ENCODE measurements around the gene OTP. TPM values are rescaled to one million over a fixed set of nuclear protein-coding genes. Genes with fewer than 3 reads are reported as not detected.

OTP gene
- 0.05 TPM for total RNA-seq
- polyA plus RNA-seq, result 0.18 TPM
- long read RNA-seq, donor 1, result 0 reads
- long read RNA-seq, donor 2, result 0 reads
- long read RNA-seq, donor 3, result 0 reads
- long read RNA-seq, donor 4, result 0 reads
- long read RNA-seq, donor 5, result 0 reads
- long read RNA-seq, donor 6, result 0 reads
- long read RNA-seq, donor 7, result 0 reads
- long read RNA-seq, donor 8, result 0 reads
- long read RNA-seq, donor 9, result 0 reads
- long read RNA-seq, donor 10, result 0 reads

DNA sequence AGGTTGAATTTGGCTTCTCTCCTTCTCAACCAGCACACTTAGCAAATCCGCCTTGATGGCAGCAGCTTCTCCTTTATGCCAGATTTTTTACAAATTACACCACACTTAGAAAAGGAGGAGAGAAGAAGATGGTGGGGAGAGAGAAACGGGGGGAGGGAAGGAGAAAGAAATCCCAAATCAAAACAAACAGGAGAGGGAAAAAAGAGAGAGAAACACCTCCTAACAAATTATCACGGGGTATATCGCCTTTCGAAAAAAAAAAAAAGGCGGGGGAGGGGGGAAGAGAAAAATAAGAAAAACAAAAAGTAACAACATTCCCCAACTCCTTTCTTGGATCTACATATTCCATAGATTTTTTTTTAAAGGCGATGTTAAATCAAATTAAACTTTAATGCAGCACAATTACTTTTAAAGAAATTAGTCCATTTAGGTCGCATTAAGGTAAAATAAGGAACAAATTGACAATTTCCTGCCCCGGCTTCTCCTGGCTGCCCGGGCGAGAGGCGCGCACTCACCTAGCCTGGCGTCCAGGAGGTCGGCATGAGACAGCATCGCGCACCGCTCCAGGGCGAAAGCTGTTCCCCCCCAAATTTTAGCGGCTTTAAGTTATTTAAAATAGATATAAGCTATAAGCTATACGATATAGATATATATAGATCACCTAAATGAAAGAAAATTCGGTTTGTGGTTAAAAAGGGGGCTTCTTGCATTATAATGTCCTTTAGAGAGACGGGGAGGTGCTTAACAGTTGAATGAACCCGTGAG lies at the start of gene OTP:
Gene OTP (minus strand): TSS at position 716 of the 765 bp plus-strand sequence. CDS start 164 bp downstream, at position 552.
- Histone ChIP-seq H3K4me1 (ENCODE audit: control insufficient read depth in 2 of 2, insufficient read depth in 2 of 2, low read length in 2 of 2) (no peaks in the 10 kb centered on the region), H3K36me3 (ENCODE audit: control insufficient read depth in 2 of 2, insufficient read depth in 2 of 2, low read length in 1 of 2) (no peaks in the 10 kb centered on the region), H3K9me3 (ENCODE audit: control insufficient read depth in 2 of 2, insufficient read depth in 1 of 2, low read length in 1 of 2) (peaks cover 6 to 17% of the 10 kb centered on the region in 2 donors), H3K27me3 (ENCODE audit: control insufficient read depth in 2 of 2, insufficient read depth in 1 of 2, low read length in 1 of 2) (peaks cover 76 to 100% of the 10 kb centered on the region in 2 donors), H3K27ac (ENCODE audit: low read depth in 1 of 2, low read length in 1 of 2) (no peak within 1 kb of the TSS), H3K4me3 (ENCODE audit: low read length in 2 of 2) (no peak within 1 kb of the TSS)
- no peak for DNase-seq (ENCODE audit: low read depth in 6 of 9, low spot score in 9 of 9)
- WGBS, result 12% methylated on average over 24 of the region's 24 CpGs

DNA sequence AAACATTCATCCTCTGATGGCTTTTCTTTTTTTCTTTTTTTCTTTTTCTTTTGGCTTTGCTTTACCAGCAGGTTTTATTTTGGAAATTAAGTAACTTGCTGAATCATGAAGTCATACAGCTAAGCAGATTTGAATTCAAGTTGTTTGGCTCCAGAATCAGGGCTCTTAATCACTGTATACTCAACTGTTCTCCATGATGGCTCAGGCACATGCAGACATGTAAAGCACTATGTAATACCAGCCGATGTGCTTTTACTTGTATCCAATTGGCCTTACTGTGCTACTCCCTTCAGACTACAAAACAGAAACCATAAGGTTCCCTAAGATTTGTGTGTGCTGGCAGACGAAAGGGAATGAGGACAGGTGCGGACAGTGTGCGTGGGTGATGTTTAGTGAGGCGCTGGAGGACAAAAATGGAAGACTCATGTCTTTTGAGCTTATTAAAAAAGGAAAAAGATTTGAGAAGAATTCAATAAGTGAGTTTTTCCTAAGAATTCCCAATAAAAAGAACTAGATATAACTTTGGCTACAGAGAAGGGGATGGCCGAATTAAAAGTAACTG lies 44.7 kb upstream of the OTP start:
- no peak overlapping the region for H3K27ac ChIP-seq (ENCODE audit: low read depth in 1 of 2, low read length in 1 of 2)
- 91% methylated on average over 6 of the region's 6 CpGs for WGBS
- no peak for DNase-seq (ENCODE audit: low read depth in 6 of 9, low spot score in 9 of 9)

DNA sequence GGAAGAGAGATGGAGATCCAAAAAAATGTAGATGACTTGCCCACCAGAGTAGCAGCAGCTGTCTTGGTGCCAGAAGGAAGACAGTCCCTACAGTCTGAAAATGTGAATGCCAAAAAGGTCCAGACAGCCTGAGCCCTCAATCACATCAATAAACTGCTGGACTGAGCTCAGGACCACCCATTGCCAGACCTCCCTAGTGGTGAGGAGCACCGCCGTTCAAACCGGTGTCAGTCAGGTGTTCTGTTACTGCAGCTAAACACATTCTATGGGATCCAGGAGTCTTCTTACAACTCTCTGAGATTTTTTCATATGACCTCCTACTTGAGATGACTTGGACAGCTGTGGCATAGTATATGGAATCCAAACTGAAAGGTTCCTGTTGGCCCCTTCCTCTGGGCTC lies 32.0 kb upstream of the OTP start:
- no peak overlapping the region for H3K27ac ChIP-seq (ENCODE audit: low read depth in 1 of 2, low read length in 1 of 2)
- DNase-seq (ENCODE audit: low read depth in 6 of 9, low spot score in 9 of 9), result no peak
- WGBS, result 63% methylated on average over 3 of the region's 3 CpGs
- no peaks in the 10 kb centered on the region for H3K4me1 ChIP-seq (ENCODE audit: control insufficient read depth in 2 of 2, insufficient read depth in 2 of 2, low read length in 2 of 2)
- no peak overlapping the region for H3K4me3 ChIP-seq (ENCODE audit: low read length in 2 of 2)
- H3K9me3 ChIP-seq (ENCODE audit: control insufficient read depth in 2 of 2, insufficient read depth in 1 of 2, low read length in 1 of 2), result no peaks in the 10 kb centered on the region
- H3K36me3 ChIP-seq (ENCODE audit: control insufficient read depth in 2 of 2, insufficient read depth in 2 of 2, low read length in 1 of 2), result no peaks in the 10 kb centered on the region
- peaks cover 0 to 12% of the 10 kb centered on the region in 2 donors for H3K27me3 ChIP-seq (ENCODE audit: control insufficient read depth in 2 of 2, insufficient read depth in 1 of 2, low read length in 1 of 2)

More for the DNA sequence above, 44.7 kb upstream of the OTP start:
- no peaks in the 10 kb centered on the region for H3K4me1 ChIP-seq (ENCODE audit: control insufficient read depth in 2 of 2, insufficient read depth in 2 of 2, low read length in 2 of 2)
- no peak overlapping the region for H3K4me3 ChIP-seq (ENCODE audit: low read length in 2 of 2)
- no peaks in the 10 kb centered on the region for H3K36me3 ChIP-seq (ENCODE audit: control insufficient read depth in 2 of 2, insufficient read depth in 2 of 2, low read length in 1 of 2)
- no peaks in the 10 kb centered on the region for H3K9me3 ChIP-seq (ENCODE audit: control insufficient read depth in 2 of 2, insufficient read depth in 1 of 2, low read length in 1 of 2)
- H3K27me3 ChIP-seq (ENCODE audit: control insufficient read depth in 2 of 2, insufficient read depth in 1 of 2, low read length in 1 of 2), result no peaks in the 10 kb centered on the region

DNA sequence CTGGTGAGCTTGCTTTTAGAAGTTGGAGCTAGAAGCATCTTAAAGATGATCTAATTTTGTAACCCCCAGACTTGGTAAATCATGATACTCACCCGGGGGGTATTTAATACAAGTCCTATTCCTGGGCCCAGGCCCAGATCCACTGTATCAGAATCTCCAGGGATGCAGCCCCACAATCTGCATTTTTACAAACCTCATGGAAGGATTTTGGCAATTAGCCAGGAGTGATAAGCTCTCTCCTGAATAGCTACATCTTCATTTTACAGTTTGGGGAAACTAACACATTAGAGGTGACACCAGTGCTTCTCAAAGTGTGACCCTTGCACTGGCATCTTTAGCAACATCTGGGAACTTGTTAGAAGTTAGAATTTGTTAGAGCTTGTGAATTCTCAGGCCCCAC lies 31.2 kb upstream of the OTP start:
- H3K27ac ChIP-seq (ENCODE audit: low read depth in 1 of 2, low read length in 1 of 2), result no peak overlapping the region
- H3K36me3 ChIP-seq (ENCODE audit: control insufficient read depth in 2 of 2, insufficient read depth in 2 of 2, low read length in 1 of 2), result no peaks in the 10 kb centered on the region
- H3K27me3 ChIP-seq (ENCODE audit: control insufficient read depth in 2 of 2, insufficient read depth in 1 of 2, low read length in 1 of 2), result peaks cover 0 to 12% of the 10 kb centered on the region in 2 donors
- H3K9me3 ChIP-seq (ENCODE audit: control insufficient read depth in 2 of 2, insufficient read depth in 1 of 2, low read length in 1 of 2), result no peaks in the 10 kb centered on the region
- WGBS, result 85% methylated on average over 1 of the region's 1 CpG
- DNase-seq (ENCODE audit: low read depth in 6 of 9, low spot score in 9 of 9), result no peak
- no peaks in the 10 kb centered on the region for H3K4me1 ChIP-seq (ENCODE audit: control insufficient read depth in 2 of 2, insufficient read depth in 2 of 2, low read length in 2 of 2)
- no peak overlapping the region for H3K4me3 ChIP-seq (ENCODE audit: low read length in 2 of 2)

DNA sequence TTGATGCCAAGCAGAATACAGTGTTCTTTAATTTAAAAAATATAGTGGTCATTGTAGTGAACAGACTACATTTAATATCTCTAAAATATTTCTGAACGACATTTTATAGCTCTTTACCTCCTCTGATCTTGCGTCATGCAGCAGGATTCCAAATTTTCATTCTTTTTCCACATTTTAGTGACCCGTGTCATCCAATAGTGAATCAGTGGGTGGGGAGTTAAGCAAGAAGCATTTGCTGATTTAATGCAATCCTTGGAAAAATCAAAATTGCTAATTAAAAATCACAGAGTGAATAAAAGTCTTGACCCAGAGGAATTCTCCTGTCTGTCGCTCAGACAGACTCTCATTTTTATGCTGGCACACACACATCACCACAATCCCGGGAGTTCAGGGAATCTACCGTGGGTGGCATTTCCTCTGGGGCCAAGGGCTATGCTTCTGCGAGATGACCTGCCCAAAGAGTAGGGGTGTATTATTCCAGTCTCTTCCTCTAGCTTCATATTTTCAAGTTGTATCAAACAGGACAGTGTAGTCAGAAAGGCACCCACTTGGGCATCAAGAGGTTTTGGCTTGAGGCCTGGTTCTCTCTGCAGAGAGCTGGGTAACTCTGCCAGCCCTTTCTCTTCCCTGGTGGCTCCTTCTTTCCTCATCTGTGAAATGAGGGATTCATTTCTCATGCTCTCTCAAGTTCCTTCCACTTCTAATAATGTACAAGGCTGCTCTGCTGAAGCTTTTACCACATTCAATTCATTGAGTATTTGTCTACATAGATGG lies 24.8 kb upstream of the OTP start:
- WGBS, result 94% methylated on average over 7 of the region's 7 CpGs
- Histone ChIP-seq H3K36me3 (ENCODE audit: control insufficient read depth in 2 of 2, insufficient read depth in 2 of 2, low read length in 1 of 2) (no peaks in the 10 kb centered on the region), H3K9me3 (ENCODE audit: control insufficient read depth in 2 of 2, insufficient read depth in 1 of 2, low read length in 1 of 2) (no peaks in the 10 kb centered on the region), H3K4me1 (ENCODE audit: control insufficient read depth in 2 of 2, insufficient read depth in 2 of 2, low read length in 2 of 2) (no peaks in the 10 kb centered on the region), H3K27me3 (ENCODE audit: control insufficient read depth in 2 of 2, insufficient read depth in 1 of 2, low read length in 1 of 2) (peaks cover 0 to 14% of the 10 kb centered on the region in 2 donors), H3K27ac (ENCODE audit: low read depth in 1 of 2, low read length in 1 of 2) (no peak overlapping the region), H3K4me3 (ENCODE audit: low read length in 2 of 2) (no peak overlapping the region)
- no peak for DNase-seq (ENCODE audit: low read depth in 6 of 9, low spot score in 9 of 9)

DNA sequence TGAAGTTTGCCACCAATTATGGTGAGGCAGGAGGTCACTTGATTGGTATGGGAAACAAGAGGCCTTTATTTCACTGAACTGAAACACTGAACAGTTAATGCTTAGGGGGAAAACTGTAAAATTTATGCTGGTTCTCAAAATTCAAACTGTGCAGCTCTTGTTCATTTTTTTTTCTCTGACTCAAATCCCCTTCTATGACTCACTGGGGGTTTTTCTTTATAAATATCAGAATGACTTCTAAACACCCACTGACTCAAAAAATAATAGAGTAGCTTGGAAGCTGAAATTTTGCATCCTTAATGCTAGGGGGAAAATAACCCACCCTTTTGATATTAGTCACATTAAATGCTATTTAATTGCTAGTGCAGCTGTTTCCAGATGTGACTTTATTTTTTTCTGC lies 24.1 kb upstream of the OTP start:
- no peaks in the 10 kb centered on the region for H3K36me3 ChIP-seq (ENCODE audit: control insufficient read depth in 2 of 2, insufficient read depth in 2 of 2, low read length in 1 of 2)
- H3K4me3 ChIP-seq (ENCODE audit: low read length in 2 of 2), result no peak overlapping the region
- peaks cover 0 to 13% of the 10 kb centered on the region in 2 donors for H3K27me3 ChIP-seq (ENCODE audit: control insufficient read depth in 2 of 2, insufficient read depth in 1 of 2, low read length in 1 of 2)
- no peak overlapping the region for H3K27ac ChIP-seq (ENCODE audit: low read depth in 1 of 2, low read length in 1 of 2)
- DNase-seq (ENCODE audit: low read depth in 6 of 9, low spot score in 9 of 9), result no peak
- no peaks in the 10 kb centered on the region for H3K9me3 ChIP-seq (ENCODE audit: control insufficient read depth in 2 of 2, insufficient read depth in 1 of 2, low read length in 1 of 2)
- no peaks in the 10 kb centered on the region for H3K4me1 ChIP-seq (ENCODE audit: control insufficient read depth in 2 of 2, insufficient read depth in 2 of 2, low read length in 2 of 2)

DNA sequence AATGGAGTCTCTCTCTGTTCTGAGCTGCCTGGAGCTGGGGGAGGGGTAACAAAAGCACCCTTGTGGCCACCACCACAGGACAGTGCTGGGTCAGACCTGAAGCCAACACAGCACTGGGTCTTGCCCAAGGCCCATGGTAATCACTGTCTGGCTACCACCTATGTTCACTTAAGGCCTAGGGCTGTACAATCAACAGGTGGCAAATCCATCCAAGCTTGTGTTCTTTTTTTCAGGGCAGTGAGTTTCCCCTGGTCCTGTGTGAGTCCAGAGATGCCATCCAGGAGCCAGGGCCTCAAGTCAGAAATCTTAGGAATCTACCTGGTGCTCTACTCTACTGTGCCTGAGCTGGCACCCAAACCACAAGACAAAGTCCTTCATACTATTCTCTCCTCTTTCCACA lies 20.1 kb upstream of the OTP start:
- H3K4me1 ChIP-seq (ENCODE audit: control insufficient read depth in 2 of 2, insufficient read depth in 2 of 2, low read length in 2 of 2), result no peaks in the 10 kb centered on the region
- peaks cover 0 to 18% of the 10 kb centered on the region in 2 donors for H3K27me3 ChIP-seq (ENCODE audit: control insufficient read depth in 2 of 2, insufficient read depth in 1 of 2, low read length in 1 of 2)
- no peaks in the 10 kb centered on the region for H3K9me3 ChIP-seq (ENCODE audit: control insufficient read depth in 2 of 2, insufficient read depth in 1 of 2, low read length in 1 of 2)
- H3K36me3 ChIP-seq (ENCODE audit: control insufficient read depth in 2 of 2, insufficient read depth in 2 of 2, low read length in 1 of 2), result no peaks in the 10 kb centered on the region
- H3K4me3 ChIP-seq (ENCODE audit: low read length in 2 of 2), result no peak overlapping the region
- no peak overlapping the region for H3K27ac ChIP-seq (ENCODE audit: low read depth in 1 of 2, low read length in 1 of 2)
- no peak for DNase-seq (ENCODE audit: low read depth in 6 of 9, low spot score in 9 of 9)

DNA sequence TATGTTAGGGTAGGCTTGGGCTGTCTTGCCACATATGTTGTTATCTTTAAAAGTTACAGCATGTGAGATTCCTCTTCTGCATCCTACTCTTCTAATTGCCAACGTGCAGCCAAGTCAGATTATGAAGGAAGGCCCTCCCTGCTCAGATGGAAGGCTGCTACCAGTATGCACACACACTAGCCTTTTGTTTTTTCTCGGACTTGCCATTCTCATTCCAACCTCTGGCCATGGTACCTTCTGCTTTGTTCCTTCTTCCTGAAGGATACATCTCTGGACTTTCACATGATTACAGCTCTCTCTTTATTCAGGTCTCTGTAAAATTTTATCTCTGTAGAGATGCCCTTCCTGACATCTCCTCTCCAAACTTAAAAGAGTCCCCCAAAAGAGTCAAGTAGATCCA lies 12.8 kb upstream of the OTP start:
- H3K4me1 ChIP-seq (ENCODE audit: control insufficient read depth in 2 of 2, insufficient read depth in 2 of 2, low read length in 2 of 2), result no peaks in the 10 kb centered on the region
- WGBS, result 71% methylated on average over 2 of the region's 2 CpGs
- DNase-seq (ENCODE audit: low read depth in 6 of 9, low spot score in 9 of 9), result no peak
- H3K36me3 ChIP-seq (ENCODE audit: control insufficient read depth in 2 of 2, insufficient read depth in 2 of 2, low read length in 1 of 2), result no peaks in the 10 kb centered on the region
- no peak overlapping the region for H3K4me3 ChIP-seq (ENCODE audit: low read length in 2 of 2)
- peaks cover 14 to 60% of the 10 kb centered on the region in 2 donors for H3K27me3 ChIP-seq (ENCODE audit: control insufficient read depth in 2 of 2, insufficient read depth in 1 of 2, low read length in 1 of 2)
- H3K9me3 ChIP-seq (ENCODE audit: control insufficient read depth in 2 of 2, insufficient read depth in 1 of 2, low read length in 1 of 2), result no peaks in the 10 kb centered on the region
- no peak overlapping the region for H3K27ac ChIP-seq (ENCODE audit: low read depth in 1 of 2, low read length in 1 of 2)

DNA sequence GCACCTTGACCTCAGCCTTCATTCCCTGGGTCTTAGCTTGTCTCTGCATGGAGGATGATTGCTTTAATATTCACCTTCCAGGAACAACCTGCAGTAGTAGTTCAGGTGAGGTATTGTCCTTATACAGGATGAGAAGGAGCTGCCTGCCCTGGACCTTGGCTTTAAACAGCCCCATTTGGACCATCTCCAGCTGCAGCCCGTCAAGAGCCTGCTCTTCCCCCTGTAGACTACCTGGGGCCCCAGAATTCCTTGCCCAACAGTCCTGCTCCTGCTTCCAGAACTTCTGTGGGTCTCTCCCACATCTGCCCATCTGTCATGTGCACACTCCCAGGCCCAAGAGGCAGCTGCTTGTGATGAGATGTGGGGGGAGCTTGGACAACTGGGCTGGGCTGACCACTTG lies 12.2 kb upstream of the OTP start:
- Histone ChIP-seq H3K27me3 (ENCODE audit: control insufficient read depth in 2 of 2, insufficient read depth in 1 of 2, low read length in 1 of 2) (peaks cover 20 to 67% of the 10 kb centered on the region in 2 donors), H3K4me1 (ENCODE audit: control insufficient read depth in 2 of 2, insufficient read depth in 2 of 2, low read length in 2 of 2) (no peaks in the 10 kb centered on the region), H3K9me3 (ENCODE audit: control insufficient read depth in 2 of 2, insufficient read depth in 1 of 2, low read length in 1 of 2) (no peaks in the 10 kb centered on the region), H3K4me3 (ENCODE audit: low read length in 2 of 2) (no peak overlapping the region), H3K27ac (ENCODE audit: low read depth in 1 of 2, low read length in 1 of 2) (no peak overlapping the region), H3K36me3 (ENCODE audit: control insufficient read depth in 2 of 2, insufficient read depth in 2 of 2, low read length in 1 of 2) (no peaks in the 10 kb centered on the region)
- DNase-seq (ENCODE audit: low read depth in 6 of 9, low spot score in 9 of 9), result no peak
- 61% methylated on average over 1 of the region's 1 CpG for WGBS

All from thymus (tissue), 14 donors.